GM23248 (cell line): ENCODE data around the gene COG7.

ENCODE experiments used
- EZH2 ChIP-seq: fragments of 200-600 bp; sonication (generic); IDR thresholded peaks from 2 replicates; pipeline ENCODE4 v1.6.1; 2018; ENCODE audit warnings: antibody characterized with exemption, mild to moderate bottlenecking; ENCODE audit not compliant: insufficient read depth, poor library complexity, severe bottlenecking
- EZH2phosphoT487 ChIP-seq: fragments of 200-600 bp; sonication (generic); IDR thresholded peaks from 2 replicates; pipeline ENCODE4 v1.6.1; 2018; ENCODE audit warnings: antibody characterized with exemption, moderate library complexity, mild to moderate bottlenecking, low read depth; ENCODE audit not compliant: insufficient read depth

DNA sequence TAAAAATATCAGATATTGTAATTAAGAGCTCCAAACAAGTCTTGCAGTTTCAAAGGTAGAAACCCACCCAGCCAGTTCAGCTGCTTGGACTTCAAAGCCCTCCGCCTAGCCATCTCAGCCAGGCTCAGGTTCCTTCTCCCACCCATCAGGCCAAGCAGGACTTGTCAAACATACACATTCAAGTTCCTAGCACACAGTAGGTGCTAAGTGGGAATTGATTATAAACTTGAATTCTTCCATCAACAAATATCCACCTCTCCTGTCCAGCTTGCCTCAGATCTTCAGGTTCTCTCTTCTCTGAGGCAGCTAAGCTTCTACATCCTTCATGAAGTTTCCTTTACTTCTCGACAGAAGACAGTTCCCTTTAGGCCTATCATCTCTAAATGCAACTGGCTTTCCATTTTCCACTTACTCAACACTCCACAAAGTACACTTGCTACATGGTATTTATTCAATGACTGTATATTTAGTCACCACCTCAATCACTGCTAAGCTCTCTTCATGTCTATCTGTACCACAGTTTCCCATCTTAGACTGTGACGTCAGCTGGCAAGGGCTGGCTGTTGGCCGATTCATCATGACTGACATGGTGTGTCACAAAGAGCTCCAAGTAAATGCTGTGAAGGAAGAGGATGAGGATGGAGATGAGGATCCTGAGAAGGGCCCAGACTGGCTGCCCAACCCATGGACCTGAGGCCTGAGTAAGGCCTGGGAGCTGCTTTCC, 13.3 kb upstream of the COG7 start:
- TF ChIP-seq EZH2phosphoT487 (no peak), EZH2 (no peak)
